HG03196 (cell line): Measurements from ENCODE around the gene LMCD1.
A peak's percentile ranks its signal among the peaks of the same experiment; 100 is the strongest.

Experiments
- ATAC-seq: cut with Tn5 transposase; IDR thresholded peaks from one replicate; pipeline ENCODE4 v1.9.1; 2021; ENCODE audit not compliant: unreplicated experiment

Gene LMCD1

GRCh38 chr3:8608041-8608790, 106.6 kb downstream of the LMCD1 start:
- ATAC-seq: no peak

- ATAC-seq: no peak
Measured at GRCh38 chr3:8608791-8609467, 107.3 kb downstream of the LMCD1 start.

GRCh38 chr3:8610951-8611350, 109.3 kb downstream of the LMCD1 start:
- no peak for ATAC-seq

GRCh38 chr3:8617921-8618320, 116.3 kb downstream of the LMCD1 start:
- ATAC-seq: no peak

- ATAC-seq: no peak
Measured at GRCh38 chr3:8618950-8619349, 117.3 kb downstream of the LMCD1 start.

GRCh38 chr3:8619548-8619947, 117.9 kb downstream of the LMCD1 start:
- no peak for ATAC-seq

- ATAC-seq: no peak
Measured at GRCh38 chr3:8621141-8621540, 119.5 kb downstream of the LMCD1 start.

GRCh38 chr3:8621872-8622271, 120.2 kb downstream of the LMCD1 start:
- no peak for ATAC-seq

GRCh38 chr3:8622873-8623691, 121.5 kb downstream of the LMCD1 start:
- peak; percentile 86 for ATAC-seq

GRCh38 chr3:8623741-8624140, 122.1 kb downstream of the LMCD1 start:
- no peak for ATAC-seq
